Endothelial cell (in vitro differentiated cells): ENCODE measurements around the gene SLK. TPM values are rescaled to one million over a fixed set of nuclear protein-coding genes. Genes with fewer than 3 reads are reported as not detected.

Experiments
- DNase-seq: peaks from one replicate; pipeline ENCODE4 v3.0.0; 2021; ENCODE audit warnings: low spot score
- H3K27ac Mint-ChIP-seq: one replicate; pipeline ENCODE4 v1.8.0; 2021; ENCODE audit warnings: mixed read lengths, inconsistent platforms; ENCODE audit not compliant: unreplicated experiment
- H3K27me3 Mint-ChIP-seq: one replicate; pipeline ENCODE4 v1.8.0; 2021; ENCODE audit warnings: mild to moderate bottlenecking, moderate library complexity, mixed read lengths, inconsistent platforms; ENCODE audit not compliant: unreplicated experiment
- H3K36me3 Mint-ChIP-seq: one replicate; pipeline ENCODE4 v1.8.0; 2021; ENCODE audit warnings: mild to moderate bottlenecking, low read depth, mixed read lengths, inconsistent platforms; ENCODE audit not compliant: unreplicated experiment
- H3K4me1 Mint-ChIP-seq: one replicate; pipeline ENCODE4 v1.8.0; 2021; ENCODE audit warnings: mild to moderate bottlenecking, mixed read lengths, inconsistent platforms; ENCODE audit not compliant: unreplicated experiment
- H3K4me3 Mint-ChIP-seq: one replicate; pipeline ENCODE4 v1.8.0; 2021; ENCODE audit warnings: mild to moderate bottlenecking, mixed read lengths, inconsistent platforms; ENCODE audit not compliant: unreplicated experiment
- H3K9me3 Mint-ChIP-seq: one replicate; pipeline ENCODE4 v1.8.0; 2021; ENCODE audit warnings: mixed read lengths, inconsistent platforms; ENCODE audit not compliant: unreplicated experiment
- total RNA-seq: library from RNA; stranded (reverse); fragmentation: NEBNext Ultra II Directional; extraction: Animal tissue kit (Norgen Biotek cat#: 25700); gene quantifications from one replicate; pipeline ENCODE4 v1.2.1, GENCODE V29; 2021; ENCODE audit not compliant: unreplicated experiment
- TF ChIP-seq, protein P1 (sequence below): fragments of 200-600 bp; sonication (generic); IDR thresholded peaks from one replicate; pipeline ENCODE4 v1.5.0; 2021; ENCODE audit warnings: antibody characterized with exemption; ENCODE audit not compliant: unreplicated experiment

The SLK gene
- total RNA-seq, 1 donor from 2014 or later: 30.8 TPM

DNA sequence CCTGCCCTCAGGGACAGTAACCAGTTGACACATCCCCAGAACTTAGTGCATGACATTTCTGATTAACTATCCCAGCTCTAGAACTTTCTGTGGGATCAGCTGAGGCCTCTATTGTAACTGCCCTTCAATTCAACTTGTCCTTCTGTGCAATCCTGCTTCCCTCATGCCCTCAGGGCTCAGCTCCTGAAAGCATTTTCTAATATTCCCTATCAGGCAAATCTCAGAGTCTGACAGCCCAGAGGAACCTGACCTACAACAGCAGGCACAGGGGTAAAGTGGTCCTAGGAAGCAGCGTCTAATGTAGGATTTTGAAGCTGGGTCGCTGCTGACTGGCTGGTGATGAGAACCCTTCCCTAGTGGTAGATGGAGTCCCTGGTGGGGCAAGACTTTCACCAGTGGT lies 35.3 kb upstream of the SLK start:
- H3K36me3 Mint-ChIP-seq: no peaks in the 10 kb centered on the region
- H3K4me3 Mint-ChIP-seq: no peak overlapping the region
- H3K9me3 Mint-ChIP-seq: no peaks in the 10 kb centered on the region
- no peaks in the 10 kb centered on the region for H3K4me1 Mint-ChIP-seq
- no peaks in the 10 kb centered on the region for H3K27me3 Mint-ChIP-seq
- no peak for DNase-seq
- TF ChIP-seq, protein P1, sequence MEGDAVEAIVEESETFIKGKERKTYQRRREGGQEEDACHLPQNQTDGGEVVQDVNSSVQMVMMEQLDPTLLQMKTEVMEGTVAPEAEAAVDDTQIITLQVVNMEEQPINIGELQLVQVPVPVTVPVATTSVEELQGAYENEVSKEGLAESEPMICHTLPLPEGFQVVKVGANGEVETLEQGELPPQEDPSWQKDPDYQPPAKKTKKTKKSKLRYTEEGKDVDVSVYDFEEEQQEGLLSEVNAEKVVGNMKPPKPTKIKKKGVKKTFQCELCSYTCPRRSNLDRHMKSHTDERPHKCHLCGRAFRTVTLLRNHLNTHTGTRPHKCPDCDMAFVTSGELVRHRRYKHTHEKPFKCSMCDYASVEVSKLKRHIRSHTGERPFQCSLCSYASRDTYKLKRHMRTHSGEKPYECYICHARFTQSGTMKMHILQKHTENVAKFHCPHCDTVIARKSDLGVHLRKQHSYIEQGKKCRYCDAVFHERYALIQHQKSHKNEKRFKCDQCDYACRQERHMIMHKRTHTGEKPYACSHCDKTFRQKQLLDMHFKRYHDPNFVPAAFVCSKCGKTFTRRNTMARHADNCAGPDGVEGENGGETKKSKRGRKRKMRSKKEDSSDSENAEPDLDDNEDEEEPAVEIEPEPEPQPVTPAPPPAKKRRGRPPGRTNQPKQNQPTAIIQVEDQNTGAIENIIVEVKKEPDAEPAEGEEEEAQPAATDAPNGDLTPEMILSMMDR: no peak
- H3K27ac Mint-ChIP-seq: no peak overlapping the region

DNA sequence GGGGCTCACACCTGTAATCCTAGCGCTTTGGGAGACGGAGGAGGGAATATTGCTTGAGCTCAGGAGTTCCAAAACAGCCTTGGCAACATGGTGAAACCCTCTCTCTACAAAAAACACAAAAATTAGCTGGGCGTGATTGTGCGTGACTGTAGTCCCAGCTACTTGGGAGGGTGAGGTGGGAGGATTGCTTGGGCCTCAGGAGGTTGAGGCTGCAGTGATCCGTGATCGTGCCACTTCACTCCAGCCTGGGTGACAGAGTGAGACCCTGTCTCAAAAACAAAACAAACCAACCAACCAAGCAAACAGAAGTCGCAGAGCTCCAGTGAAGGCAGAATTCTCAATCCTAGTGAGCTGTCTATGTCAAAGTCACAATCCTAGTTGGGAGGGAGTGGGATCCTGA lies 34.7 kb upstream of the SLK start:
- Mint-ChIP-seq H3K36me3 (no peaks in the 10 kb centered on the region), H3K27me3 (no peaks in the 10 kb centered on the region), H3K27ac (no peak overlapping the region), H3K4me3 (no peak overlapping the region), H3K4me1 (no peaks in the 10 kb centered on the region), H3K9me3 (no peaks in the 10 kb centered on the region)
- no peak for DNase-seq
- TF ChIP-seq, protein P1: no peak

DNA sequence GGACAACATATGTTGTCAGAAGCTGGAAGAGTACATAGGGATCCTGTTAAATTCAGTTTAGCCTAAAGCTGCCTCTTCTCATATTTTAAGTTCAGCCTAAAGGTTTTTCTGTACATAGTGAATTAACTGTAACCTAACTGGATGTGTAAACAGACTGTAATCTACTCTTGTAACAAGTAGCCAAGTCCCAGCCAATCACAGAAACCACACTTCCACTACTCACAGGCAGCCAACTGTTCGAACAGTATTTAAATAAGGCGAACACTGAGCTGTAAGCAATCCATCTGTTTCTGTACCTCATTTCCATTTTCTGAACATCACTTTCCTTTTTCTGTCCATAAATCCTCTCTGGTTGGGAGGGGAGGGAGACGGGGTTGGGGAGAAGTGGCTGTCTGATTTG lies 34.0 kb upstream of the SLK start:
- Mint-ChIP-seq H3K9me3 (no peaks in the 10 kb centered on the region), H3K27ac (no peak overlapping the region), H3K4me3 (no peak overlapping the region), H3K4me1 (no peaks in the 10 kb centered on the region), H3K27me3 (no peaks in the 10 kb centered on the region), H3K36me3 (no peaks in the 10 kb centered on the region)
- no peak for DNase-seq
- TF ChIP-seq, protein P1: no peak

DNA sequence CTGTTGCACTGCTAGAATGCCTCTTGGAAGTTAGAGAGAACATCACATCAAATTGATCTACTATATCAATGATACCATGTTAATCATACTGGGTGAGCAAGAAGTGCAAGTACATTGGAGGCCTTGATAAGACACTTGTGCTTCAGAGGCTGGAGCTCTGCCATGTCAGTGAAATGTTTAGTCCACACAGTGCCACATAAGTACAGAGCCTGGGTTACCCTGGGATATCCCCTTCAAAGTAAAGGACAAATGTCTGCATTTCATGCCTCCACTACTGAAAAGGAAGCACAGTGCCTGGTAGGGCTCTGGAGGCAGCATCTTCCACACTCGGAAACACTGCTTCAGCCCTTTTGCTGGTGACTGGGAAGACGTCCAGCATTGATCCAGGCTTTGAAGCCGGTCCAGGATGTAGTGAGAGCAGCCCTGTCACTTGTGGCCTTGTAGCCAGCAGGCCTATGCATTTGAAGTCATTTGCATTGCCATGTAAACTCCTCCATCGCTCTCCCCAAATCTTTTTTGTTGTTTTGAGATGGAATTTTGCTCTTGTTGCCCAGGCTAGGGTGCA lies 33.3 kb upstream of the SLK start:
- Mint-ChIP-seq H3K4me1 (no peaks in the 10 kb centered on the region), H3K9me3 (no peaks in the 10 kb centered on the region), H3K36me3 (no peaks in the 10 kb centered on the region), H3K27ac (no peak overlapping the region), H3K27me3 (no peaks in the 10 kb centered on the region), H3K4me3 (no peak overlapping the region)
- no peak for DNase-seq
- TF ChIP-seq, protein P1: no peak

DNA sequence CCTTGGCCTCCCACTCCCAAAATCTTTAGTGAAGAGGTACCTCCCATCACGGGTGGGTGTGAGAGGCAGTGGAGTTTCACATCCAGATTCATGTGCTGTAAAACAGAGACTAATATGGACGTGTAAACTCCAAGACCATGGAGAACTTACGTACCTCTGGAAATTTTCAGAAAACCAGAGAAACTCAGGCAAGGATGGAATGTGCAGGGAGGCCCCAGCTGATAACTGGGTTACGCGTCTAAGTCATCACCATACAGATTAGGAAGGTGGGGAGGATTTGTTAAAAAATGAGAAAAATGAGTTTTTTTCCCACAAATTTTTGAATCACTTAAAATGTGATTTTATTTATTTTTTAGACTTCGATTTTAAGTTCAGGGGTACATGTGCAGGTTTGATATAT lies 32.6 kb upstream of the SLK start:
- H3K27me3 Mint-ChIP-seq: no peaks in the 10 kb centered on the region
- H3K9me3 Mint-ChIP-seq: no peaks in the 10 kb centered on the region
- TF ChIP-seq, protein P1: no peak
- no peak overlapping the region for H3K27ac Mint-ChIP-seq
- H3K4me3 Mint-ChIP-seq: no peak overlapping the region
- no peak for DNase-seq
- no peaks in the 10 kb centered on the region for H3K36me3 Mint-ChIP-seq
- H3K4me1 Mint-ChIP-seq: no peaks in the 10 kb centered on the region
